GM23338 (cell line): ENCODE measurements around the gene CORO2A. TPM values are rescaled to one million over a fixed set of nuclear protein-coding genes. Genes with fewer than 3 reads are reported as not detected.

Experiments used
- ATAC-seq: fragments of 200-7000 bp; cut with Tn5 transposase; 3 replicates; pipeline ENCODE4 v1.9.1; 2020
- DNase-seq: peaks from one replicate; pipeline ENCODE4 v3.0.0-alpha.2; 2015; ENCODE audit warnings: low spot score
- H2AFZ ChIP-seq: fragments of 200-600 bp; sonication (generic); 2 replicates; pipeline ENCODE4 v1.8.0; 2016; ENCODE audit warnings: antibody characterized with exemption, mild to moderate bottlenecking, moderate library complexity
- H3F3A ChIP-seq: fragments of 200-600 bp; sonication (generic); replicated peaks from 2 replicates; pipeline ENCODE4 v1.8.0; 2017; ENCODE audit warnings: antibody characterized with exemption, mixed run types, low read depth
- H3K27ac ChIP-seq: fragments of 200-600 bp; sonication (generic); 2 replicates; pipeline ENCODE4 v1.6.1; 2016; ENCODE audit warnings: low read depth
- H3K27me3 ChIP-seq: fragments of 200-600 bp; sonication (generic); 2 replicates; pipeline ENCODE4 v1.8.0; 2016; ENCODE audit warnings: mild to moderate bottlenecking, mixed run types, moderate library complexity; ENCODE audit not compliant: insufficient read depth
- H3K36me3 ChIP-seq: fragments of 200-600 bp; sonication (generic); 2 replicates; pipeline ENCODE4 v1.8.0; 2016; ENCODE audit warnings: mild to moderate bottlenecking; ENCODE audit not compliant: insufficient read depth
- H3K4me1 ChIP-seq: fragments of 200-600 bp; sonication (generic); 2 replicates; pipeline ENCODE4 v1.8.0; 2016; ENCODE audit warnings: mild to moderate bottlenecking, moderate library complexity; ENCODE audit not compliant: insufficient read depth
- H3K4me2 ChIP-seq: fragments of 200-600 bp; sonication (generic); 2 replicates; pipeline ENCODE4 v1.7.1; 2017; ENCODE audit warnings: mixed run types
- H3K4me3 ChIP-seq: fragments of 200-600 bp; sonication (generic); 2 replicates; pipeline ENCODE4 v1.6.1; 2016; ENCODE audit warnings: mixed run types
- H3K79me2 ChIP-seq: fragments of 200-600 bp; sonication (generic); replicated peaks from 2 replicates; pipeline ENCODE4 v1.8.0; 2017; ENCODE audit warnings: mild to moderate bottlenecking; ENCODE audit not compliant: insufficient read depth
- H3K9me2 ChIP-seq: fragments of 200-600 bp; sonication (generic); 2 replicates; pipeline ENCODE4 v1.8.0; 2017; ENCODE audit not compliant: insufficient read depth
- H4K20me1 ChIP-seq: fragments of 200-600 bp; sonication (generic); replicated peaks from 2 replicates; pipeline ENCODE4 v1.8.0; 2017; ENCODE audit warnings: mild to moderate bottlenecking; ENCODE audit not compliant: insufficient read depth
- H3K27ac Mint-ChIP-seq: 2 replicates; pipeline ENCODE4 v1.8.0; 2020; ENCODE audit warnings: inconsistent platforms, mild to moderate bottlenecking, moderate library complexity, mixed read lengths
- H3K27me3 Mint-ChIP-seq: 3 replicates; pipeline ENCODE4 v1.8.0; 2022; ENCODE audit warnings: low read depth, mild to moderate bottlenecking, moderate library complexity, mixed read lengths, inconsistent platforms; ENCODE audit not compliant: insufficient read depth, poor library complexity
- H3K36me3 Mint-ChIP-seq: 3 replicates; pipeline ENCODE4 v1.8.0; 2021; ENCODE audit warnings: low read depth, mild to moderate bottlenecking, inconsistent platforms, moderate library complexity, mixed read lengths
- H3K4me1 Mint-ChIP-seq: 3 replicates; pipeline ENCODE4 v1.8.0; 2020; ENCODE audit warnings: mild to moderate bottlenecking, inconsistent platforms, mixed read lengths
- H3K4me3 Mint-ChIP-seq: 3 replicates; pipeline ENCODE4 v1.8.0; 2021; ENCODE audit warnings: moderate library complexity, mild to moderate bottlenecking, inconsistent platforms, mixed read lengths
- H3K9me3 Mint-ChIP-seq: 3 replicates; pipeline ENCODE4 v1.8.0; 2020; ENCODE audit warnings: moderate library complexity, mild to moderate bottlenecking, inconsistent platforms, mixed read lengths
- CREB1 ChIP-seq: fragments of 250-450 bp; sonication (Bioruptor Pico); IDR thresholded peaks from 2 replicates; pipeline ENCODE4 v1.5.0; 2020; ENCODE audit warnings: low read depth, mild to moderate bottlenecking, moderate library complexity
- JUNB ChIP-seq: IDR thresholded peaks from one replicate; pipeline ENCODE4 v1.6.1; 2016; ENCODE audit warnings: antibody characterized with exemption; ENCODE audit not compliant: unreplicated experiment
- NANOG ChIP-seq: IDR thresholded peaks from 2 replicates; pipeline ENCODE4 v1.6.1; 2016; ENCODE audit warnings: antibody characterized with exemption, borderline replicate concordance
- POLR2AphosphoS5 ChIP-seq: IDR thresholded peaks from 2 replicates; pipeline ENCODE4 v1.6.1; 2016; ENCODE audit warnings: antibody characterized with exemption, low read depth
- STAT1 ChIP-seq: IDR thresholded peaks from one replicate; pipeline ENCODE4 v1.6.1; 2016; ENCODE audit warnings: antibody characterized with exemption; ENCODE audit not compliant: unreplicated experiment
- ZNF331 ChIP-seq: fragments of 250-450 bp; sonication (Bioruptor Pico); IDR thresholded peaks from 2 replicates; pipeline ENCODE4 v1.5.0; 2020; ENCODE audit warnings: low read depth, mild to moderate bottlenecking, moderate library complexity
- polyA plus RNA-seq: library from polyadenylated mRNA; unstranded; fragments of >200 nt; fragmentation: Nextera tagmentation; extraction: Ambion mirVana; gene quantifications from 2 replicates; pipeline ENCODE4 v1.2.1, GENCODE V29; 2016
- total RNA-seq: library from RNA; depleted of rRNA; stranded (reverse); fragments of >200 nt; shearing (Covaris generic); gene quantifications from 2 replicates; pipeline ENCODE4 v1.2.3, GENCODE V29; 2014
- TF ChIP-seq, protein P1 (sequence below), 2 experiments: fragments of 200-600 bp in 1 of 2; sonication (generic) in 1 of 2; conservative IDR thresholded peaks; 2 replicates each; pipeline versions ENCODE4 v1.5.1 to v1.6.1; 2016 to 2017; ENCODE audit warnings: antibody characterized with exemption in 2 of 2, low read depth in 2 of 2, mild to moderate bottlenecking in 2 of 2, moderate library complexity in 1 of 2
- TF ChIP-seq, protein P2 (sequence below): fragments of 250-450 bp; sonication (Bioruptor Pico); IDR thresholded peaks from 2 replicates; pipeline ENCODE4 v1.5.0; 2020; ENCODE audit warnings: mild to moderate bottlenecking, moderate library complexity
- TF ChIP-seq, protein P3 (sequence below): IDR thresholded peaks from one replicate; pipeline ENCODE4 v1.6.1; 2018; ENCODE audit warnings: antibody characterized with exemption; ENCODE audit not compliant: unreplicated experiment

The CORO2A gene
- total and polyA plus RNA-seq, 2 experiments from 2014 or later: 12.9 to 27.6 TPM

DNA sequence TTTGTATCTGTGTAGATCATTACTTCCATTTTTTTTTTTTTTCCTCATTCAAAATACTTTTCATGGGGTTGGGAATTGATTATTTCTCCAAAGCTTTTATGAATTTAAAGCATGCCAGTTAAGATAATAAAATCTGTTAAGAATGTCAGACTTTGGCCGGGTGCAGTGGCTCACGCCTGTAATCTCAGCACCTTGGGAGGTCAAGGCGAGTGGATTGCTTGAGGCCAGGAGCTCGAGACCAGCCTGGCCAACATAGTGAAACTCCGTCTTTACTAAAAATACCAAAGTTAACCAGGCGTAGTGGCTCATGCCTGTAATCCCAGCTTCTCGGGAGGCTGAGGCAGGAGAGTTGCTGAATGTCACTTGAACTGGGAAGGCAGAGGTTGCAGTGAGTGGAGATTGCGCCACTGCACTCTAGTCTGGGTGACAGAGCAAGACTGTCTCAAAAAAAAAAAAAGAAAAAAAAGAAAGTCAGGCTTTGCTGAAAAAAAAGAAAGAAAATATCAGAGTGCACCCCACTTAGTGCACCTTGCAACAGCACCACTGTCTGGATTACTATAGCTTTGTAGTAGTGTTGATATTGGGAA, 44.6 kb upstream of the CORO2A start:
- Histone ChIP-seq H2AFZ (no peak overlapping the region), H3K4me3 (no peak overlapping the region), H3K27me3 (no peaks in the 10 kb centered on the region), H3K4me1 (no peaks in the 10 kb centered on the region), H4K20me1 (0 out of 2 replicates have a peak, but pooled peaks cover 2% of the 10 kb centered on the region), H3K4me2 (no peak overlapping the region), H3K9me2 (no peaks in the 10 kb centered on the region), H3K27ac (peak overlapping the region; percentile 42; the same call in 1 of the 2 replicates), H3K79me2 (no peaks in the 10 kb centered on the region; the same call in 1 of the 2 replicates), H3K36me3 (no peaks in the 10 kb centered on the region), H3F3A (no peaks in the 10 kb centered on the region)
- H3K4me3 Mint-ChIP-seq: no peak overlapping the region
- H3K36me3 Mint-ChIP-seq: no peaks in the 10 kb centered on the region
- peaks cover 3% of the 10 kb centered on the region for H3K27me3 Mint-ChIP-seq
- DNase-seq (no peak), ATAC-seq (no peak)
- H3K4me1 Mint-ChIP-seq: peaks cover 2% of the 10 kb centered on the region; the same call in 1 of the 3 replicates
- no peak overlapping the region; the same call in 1 of the 2 replicates for H3K27ac Mint-ChIP-seq
- TF ChIP-seq JUNB (no peak), CREB1 (CRISPR knock-in tag) (no peak), ZNF331 (CRISPR knock-in tag) (no peak)
- TF ChIP-seq, protein P1, sequence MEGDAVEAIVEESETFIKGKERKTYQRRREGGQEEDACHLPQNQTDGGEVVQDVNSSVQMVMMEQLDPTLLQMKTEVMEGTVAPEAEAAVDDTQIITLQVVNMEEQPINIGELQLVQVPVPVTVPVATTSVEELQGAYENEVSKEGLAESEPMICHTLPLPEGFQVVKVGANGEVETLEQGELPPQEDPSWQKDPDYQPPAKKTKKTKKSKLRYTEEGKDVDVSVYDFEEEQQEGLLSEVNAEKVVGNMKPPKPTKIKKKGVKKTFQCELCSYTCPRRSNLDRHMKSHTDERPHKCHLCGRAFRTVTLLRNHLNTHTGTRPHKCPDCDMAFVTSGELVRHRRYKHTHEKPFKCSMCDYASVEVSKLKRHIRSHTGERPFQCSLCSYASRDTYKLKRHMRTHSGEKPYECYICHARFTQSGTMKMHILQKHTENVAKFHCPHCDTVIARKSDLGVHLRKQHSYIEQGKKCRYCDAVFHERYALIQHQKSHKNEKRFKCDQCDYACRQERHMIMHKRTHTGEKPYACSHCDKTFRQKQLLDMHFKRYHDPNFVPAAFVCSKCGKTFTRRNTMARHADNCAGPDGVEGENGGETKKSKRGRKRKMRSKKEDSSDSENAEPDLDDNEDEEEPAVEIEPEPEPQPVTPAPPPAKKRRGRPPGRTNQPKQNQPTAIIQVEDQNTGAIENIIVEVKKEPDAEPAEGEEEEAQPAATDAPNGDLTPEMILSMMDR (conservative IDR thresholded peaks at IDR 0.05; ENCODE audit: low read depth in 2 of 2): no peak
- H3K9me3 Mint-ChIP-seq: no peaks in the 10 kb centered on the region

DNA sequence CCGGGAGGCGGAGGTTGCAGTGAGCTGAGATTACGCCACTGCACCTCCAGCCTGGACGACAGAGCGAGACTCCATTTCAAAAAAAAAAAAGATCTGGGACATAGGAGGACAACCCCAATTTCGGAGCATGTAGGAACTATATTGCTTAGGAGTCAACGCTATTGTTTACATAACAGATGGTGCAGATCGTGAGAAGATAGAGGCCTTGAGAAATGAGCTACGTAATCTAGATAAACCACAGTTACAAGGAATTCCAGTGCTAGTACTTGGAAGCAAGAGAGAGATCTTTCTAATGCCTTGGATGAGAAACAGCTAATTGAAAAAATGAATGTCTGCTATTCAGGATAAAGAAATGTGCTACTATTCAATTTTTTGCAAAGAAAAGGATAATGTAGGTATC, 42.7 kb upstream of the CORO2A start:
- H3K36me3 Mint-ChIP-seq: no peaks in the 10 kb centered on the region; the same call in 2 of the 3 replicates
- Histone ChIP-seq H2AFZ (no peak overlapping the region), H3K36me3 (no peaks in the 10 kb centered on the region), H3K4me3 (no peak overlapping the region), H3K27me3 (no peaks in the 10 kb centered on the region), H3K79me2 (no peaks in the 10 kb centered on the region; the same call in 1 of the 2 replicates), H3K9me2 (no peaks in the 10 kb centered on the region), H3K27ac (no peak overlapping the region), H3K4me1 (no peaks in the 10 kb centered on the region), H3K4me2 (no peak overlapping the region), H4K20me1 (no peaks in the 10 kb centered on the region), H3F3A (no peaks in the 10 kb centered on the region)
- no peak overlapping the region for H3K4me3 Mint-ChIP-seq
- no peaks in the 10 kb centered on the region for H3K27me3 Mint-ChIP-seq
- H3K9me3 Mint-ChIP-seq: no peaks in the 10 kb centered on the region
- no peak overlapping the region for H3K27ac Mint-ChIP-seq
- DNase-seq (no peak), ATAC-seq (no peak)
- H3K4me1 Mint-ChIP-seq: 0 out of 3 replicates have a peak, but pooled peaks cover 2% of the 10 kb centered on the region
- TF ChIP-seq NANOG (no peak), JUNB (no peak), STAT1 (no peak), POLR2AphosphoS5 (no peak)
- TF ChIP-seq, protein P2, sequence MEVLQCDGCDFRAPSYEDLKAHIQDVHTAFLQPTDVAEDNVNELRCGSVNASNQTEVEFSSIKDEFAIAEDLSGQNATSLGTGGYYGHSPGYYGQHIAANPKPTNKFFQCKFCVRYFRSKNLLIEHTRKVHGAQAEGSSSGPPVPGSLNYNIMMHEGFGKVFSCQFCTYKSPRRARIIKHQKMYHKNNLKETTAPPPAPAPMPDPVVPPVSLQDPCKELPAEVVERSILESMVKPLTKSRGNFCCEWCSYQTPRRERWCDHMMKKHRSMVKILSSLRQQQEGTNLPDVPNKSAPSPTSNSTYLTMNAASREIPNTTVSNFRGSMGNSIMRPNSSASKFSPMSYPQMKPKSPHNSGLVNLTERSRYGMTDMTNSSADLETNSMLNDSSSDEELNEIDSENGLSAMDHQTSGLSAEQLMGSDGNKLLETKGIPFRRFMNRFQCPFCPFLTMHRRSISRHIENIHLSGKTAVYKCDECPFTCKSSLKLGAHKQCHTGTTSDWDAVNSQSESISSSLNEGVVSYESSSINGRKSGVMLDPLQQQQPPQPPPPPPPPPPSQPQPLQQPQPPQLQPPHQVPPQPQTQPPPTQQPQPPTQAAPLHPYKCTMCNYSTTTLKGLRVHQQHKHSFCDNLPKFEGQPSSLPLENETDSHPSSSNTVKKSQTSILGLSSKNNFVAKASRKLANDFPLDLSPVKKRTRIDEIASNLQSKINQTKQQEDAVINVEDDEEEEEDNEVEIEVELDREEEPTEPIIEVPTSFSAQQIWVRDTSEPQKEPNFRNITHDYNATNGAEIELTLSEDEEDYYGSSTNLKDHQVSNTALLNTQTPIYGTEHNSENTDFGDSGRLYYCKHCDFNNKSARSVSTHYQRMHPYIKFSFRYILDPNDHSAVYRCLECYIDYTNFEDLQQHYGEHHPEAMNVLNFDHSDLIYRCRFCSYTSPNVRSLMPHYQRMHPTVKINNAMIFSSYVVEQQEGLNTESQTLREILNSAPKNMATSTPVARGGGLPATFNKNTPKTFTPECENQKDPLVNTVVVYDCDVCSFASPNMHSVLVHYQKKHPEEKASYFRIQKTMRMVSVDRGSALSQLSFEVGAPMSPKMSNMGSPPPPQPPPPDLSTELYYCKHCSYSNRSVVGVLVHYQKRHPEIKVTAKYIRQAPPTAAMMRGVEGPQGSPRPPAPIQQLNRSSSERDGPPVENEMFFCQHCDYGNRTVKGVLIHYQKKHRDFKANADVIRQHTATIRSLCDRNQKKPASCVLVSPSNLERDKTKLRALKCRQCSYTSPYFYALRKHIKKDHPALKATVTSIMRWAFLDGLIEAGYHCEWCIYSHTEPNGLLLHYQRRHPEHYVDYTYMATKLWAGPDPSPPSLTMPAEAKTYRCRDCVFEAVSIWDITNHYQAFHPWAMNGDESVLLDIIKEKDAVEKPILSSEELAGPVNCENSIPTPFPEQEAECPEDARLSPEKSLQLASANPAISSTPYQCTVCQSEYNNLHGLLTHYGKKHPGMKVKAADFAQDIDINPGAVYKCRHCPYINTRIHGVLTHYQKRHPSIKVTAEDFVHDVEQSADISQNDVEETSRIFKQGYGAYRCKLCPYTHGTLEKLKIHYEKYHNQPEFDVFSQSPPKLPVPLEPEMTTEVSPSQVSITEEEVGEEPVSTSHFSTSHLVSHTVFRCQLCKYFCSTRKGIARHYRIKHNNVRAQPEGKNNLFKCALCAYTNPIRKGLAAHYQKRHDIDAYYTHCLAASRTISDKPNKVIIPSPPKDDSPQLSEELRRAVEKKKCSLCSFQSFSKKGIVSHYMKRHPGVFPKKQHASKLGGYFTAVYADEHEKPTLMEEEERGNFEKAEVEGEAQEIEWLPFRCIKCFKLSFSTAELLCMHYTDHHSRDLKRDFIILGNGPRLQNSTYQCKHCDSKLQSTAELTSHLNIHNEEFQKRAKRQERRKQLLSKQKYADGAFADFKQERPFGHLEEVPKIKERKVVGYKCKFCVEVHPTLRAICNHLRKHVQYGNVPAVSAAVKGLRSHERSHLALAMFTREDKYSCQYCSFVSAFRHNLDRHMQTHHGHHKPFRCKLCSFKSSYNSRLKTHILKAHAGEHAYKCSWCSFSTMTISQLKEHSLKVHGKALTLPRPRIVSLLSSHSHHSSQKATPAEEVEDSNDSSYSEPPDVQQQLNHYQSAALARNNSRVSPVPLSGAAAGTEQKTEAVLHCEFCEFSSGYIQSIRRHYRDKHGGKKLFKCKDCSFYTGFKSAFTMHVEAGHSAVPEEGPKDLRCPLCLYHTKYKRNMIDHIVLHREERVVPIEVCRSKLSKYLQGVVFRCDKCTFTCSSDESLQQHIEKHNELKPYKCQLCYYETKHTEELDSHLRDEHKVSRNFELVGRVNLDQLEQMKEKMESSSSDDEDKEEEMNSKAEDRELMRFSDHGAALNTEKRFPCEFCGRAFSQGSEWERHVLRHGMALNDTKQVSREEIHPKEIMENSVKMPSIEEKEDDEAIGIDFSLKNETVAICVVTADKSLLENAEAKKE: no peak
- TF ChIP-seq, protein P3, sequence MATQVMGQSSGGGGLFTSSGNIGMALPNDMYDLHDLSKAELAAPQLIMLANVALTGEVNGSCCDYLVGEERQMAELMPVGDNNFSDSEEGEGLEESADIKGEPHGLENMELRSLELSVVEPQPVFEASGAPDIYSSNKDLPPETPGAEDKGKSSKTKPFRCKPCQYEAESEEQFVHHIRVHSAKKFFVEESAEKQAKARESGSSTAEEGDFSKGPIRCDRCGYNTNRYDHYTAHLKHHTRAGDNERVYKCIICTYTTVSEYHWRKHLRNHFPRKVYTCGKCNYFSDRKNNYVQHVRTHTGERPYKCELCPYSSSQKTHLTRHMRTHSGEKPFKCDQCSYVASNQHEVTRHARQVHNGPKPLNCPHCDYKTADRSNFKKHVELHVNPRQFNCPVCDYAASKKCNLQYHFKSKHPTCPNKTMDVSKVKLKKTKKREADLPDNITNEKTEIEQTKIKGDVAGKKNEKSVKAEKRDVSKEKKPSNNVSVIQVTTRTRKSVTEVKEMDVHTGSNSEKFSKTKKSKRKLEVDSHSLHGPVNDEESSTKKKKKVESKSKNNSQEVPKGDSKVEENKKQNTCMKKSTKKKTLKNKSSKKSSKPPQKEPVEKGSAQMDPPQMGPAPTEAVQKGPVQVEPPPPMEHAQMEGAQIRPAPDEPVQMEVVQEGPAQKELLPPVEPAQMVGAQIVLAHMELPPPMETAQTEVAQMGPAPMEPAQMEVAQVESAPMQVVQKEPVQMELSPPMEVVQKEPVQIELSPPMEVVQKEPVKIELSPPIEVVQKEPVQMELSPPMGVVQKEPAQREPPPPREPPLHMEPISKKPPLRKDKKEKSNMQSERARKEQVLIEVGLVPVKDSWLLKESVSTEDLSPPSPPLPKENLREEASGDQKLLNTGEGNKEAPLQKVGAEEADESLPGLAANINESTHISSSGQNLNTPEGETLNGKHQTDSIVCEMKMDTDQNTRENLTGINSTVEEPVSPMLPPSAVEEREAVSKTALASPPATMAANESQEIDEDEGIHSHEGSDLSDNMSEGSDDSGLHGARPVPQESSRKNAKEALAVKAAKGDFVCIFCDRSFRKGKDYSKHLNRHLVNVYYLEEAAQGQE: no peak
